Smooth muscle cell of bladder (primary cell): ENCODE results near the gene FGF11. TPM values are rescaled to one million over a fixed set of nuclear protein-coding genes. Genes with fewer than 3 reads are reported as not detected.

Experiments used
- total RNA-seq: library from RNA; depleted of rRNA; stranded (reverse); fragments of >200 nt; gene quantifications from 2 replicates; pipeline ENCODE4 v1.2.3, GENCODE V29; 2014

Gene FGF11
- total RNA-seq = 0.71 and 3.4 TPM in 2 replicates

GRCh38 chr17:7439462-7440112 lies at the start of gene FGF11:
Gene FGF11 (plus strand): TSS chr17:7439512. CDS start chr17:7439621, 109 bp downstream.

GRCh38 chr17:7394452-7395191 lies 44.7 kb upstream of the FGF11 start, which contains the start of gene PLSCR3:
Gene PLSCR3 (minus strand): TSS chr17:7394525. CDS start chr17:7394110, 415 bp downstream.

GRCh38 chr17:7403977-7404736 lies 35.2 kb upstream of the FGF11 start, which contains the start of gene TMEM256:
Gene TMEM256 (minus strand): TSS chr17:7404097. CDS start chr17:7404084, 13 bp downstream.

GRCh38 chr17:7407485-7408251 lies 31.6 kb upstream of the FGF11 start, which contains the start of gene NLGN2:
Gene NLGN2 (plus strand): TSS chr17:7407845. CDS start chr17:7408256, 411 bp downstream.

GRCh38 chr17:7419819-7420610 lies 19.3 kb upstream of the FGF11 start, which contains the start of gene SPEM1:
Gene SPEM1 (plus strand): TSS chr17:7420324. CDS start chr17:7420385, 61 bp downstream.

DNA sequence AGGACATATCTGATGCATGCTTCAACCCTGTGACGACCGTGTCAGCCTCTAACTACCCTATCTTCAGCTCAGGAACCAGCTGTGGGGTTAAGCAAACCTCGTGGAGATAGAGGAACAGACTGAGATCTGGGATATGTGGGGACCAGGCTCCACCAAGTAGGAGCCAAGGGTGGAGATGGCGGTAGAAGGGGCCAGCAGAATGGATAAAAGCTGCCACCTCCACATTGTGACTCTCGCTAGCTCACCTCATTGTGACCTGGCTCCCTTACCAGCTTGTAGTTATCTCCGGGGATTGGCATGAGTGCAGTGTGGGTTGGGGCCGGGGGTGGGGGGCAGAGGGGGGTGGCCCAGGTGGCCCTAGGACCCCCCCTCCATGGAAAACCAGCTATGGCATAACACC lies 14.0 kb upstream of the FGF11 start, which contains the start of gene SPEM2:
SPEM2 (plus strand) TSS at position 301 of the 400 bp plus-strand sequence; CDS start at position 374, 73 bp downstream.

GRCh38 chr17:7428557-7428956 lies 10.8 kb upstream of the FGF11 start, which contains the start of gene SPEM3:
Gene SPEM3 (plus strand): TSS chr17:7428857. CDS start chr17:7428903, 46 bp downstream.

GRCh38 chr17:7444682-7445618 lies 5.6 kb downstream of the FGF11 start, which contains the start of gene CHRNB1:
Gene CHRNB1 (plus strand): TSS chr17:7445061. CDS start chr17:7445128, 67 bp downstream.

GRCh38 chr17:7479213-7480088 lies 40.1 kb downstream of the FGF11 start, which contains the start of gene ZBTB4:
Gene ZBTB4 (minus strand): TSS chr17:7479631. CDS start chr17:7466801, 12,830 bp downstream.

DNA sequence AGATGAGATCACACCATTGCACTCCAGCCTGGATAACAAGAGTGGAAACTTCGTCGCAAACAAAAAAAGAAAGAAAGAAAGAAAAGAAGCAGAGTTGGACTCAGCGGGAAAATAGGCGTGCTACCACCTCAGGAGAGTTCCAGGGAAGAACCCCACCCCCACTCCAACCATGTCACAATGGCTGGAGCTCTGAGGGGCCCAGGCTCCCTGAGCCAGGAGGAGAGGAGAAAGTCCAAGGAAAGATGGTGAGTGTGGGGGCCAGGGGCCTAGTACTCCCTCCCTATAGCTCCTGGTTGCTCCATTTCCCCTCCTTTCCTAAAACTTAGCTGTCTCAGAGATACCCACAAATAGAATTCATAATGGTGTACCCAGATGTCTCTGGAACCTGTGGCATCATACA lies 42.0 kb downstream of the FGF11 start, which contains the start of gene SLC35G6:
SLC35G6 (plus strand) TSS at position 172 of the 400 bp plus-strand sequence; CDS start at position 243, 71 bp downstream.

DNA sequence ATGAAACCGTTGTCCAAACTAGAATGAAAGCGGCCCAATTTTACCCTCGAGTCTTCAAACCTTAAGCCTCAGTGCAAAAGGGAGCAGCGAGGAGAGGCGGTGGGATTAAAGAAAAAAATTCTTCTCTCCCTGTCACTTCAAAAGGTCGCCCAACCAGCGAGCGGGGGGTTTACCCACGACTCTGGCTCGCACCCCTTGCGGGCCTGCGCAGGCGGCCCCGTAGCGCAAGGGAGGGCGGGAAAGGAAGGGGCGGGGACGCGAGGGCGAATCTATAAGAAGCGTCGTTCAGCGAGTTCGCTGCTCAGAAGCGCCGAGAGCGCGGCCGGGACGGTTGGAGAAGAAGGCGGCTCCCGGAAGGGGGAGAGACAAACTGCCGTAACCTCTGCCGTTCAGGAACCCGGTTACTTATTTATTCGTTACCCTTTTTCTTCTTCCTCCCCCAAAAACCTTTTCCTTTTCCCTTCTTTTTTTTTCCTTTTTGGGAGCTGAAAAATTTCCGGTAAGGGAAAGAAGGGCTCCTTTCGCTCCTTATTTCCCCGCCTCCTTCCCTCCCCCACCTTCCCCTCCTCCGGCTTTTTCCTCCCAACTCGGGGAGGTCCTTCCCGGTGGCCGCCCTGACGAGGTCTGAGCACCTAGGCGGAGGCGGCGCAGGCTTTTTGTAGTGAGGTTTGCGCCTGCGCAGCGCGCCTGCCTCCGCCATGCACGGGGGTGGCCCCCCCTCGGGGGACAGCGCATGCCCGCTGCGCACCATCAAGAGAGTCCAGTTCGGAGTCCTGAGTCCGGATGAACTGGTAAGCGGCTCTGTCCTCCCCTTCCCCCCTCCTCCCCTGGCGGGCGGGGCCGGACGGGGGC lies 45.0 kb downstream of the FGF11 start, which contains the start of gene POLR2A:
POLR2A (plus strand) TSS at position 300 of the 852 bp plus-strand sequence.

Other genes with a start within 250 kb of the FGF11 start
- gene DLG4, start 219.7 kb upstream of the FGF11 start, total RNA-seq = 9.0 and 18.4 TPM in 2 replicates
- 227 and 290 TPM in 2 replicates for gene ACADVL, start 219.6 kb upstream of the FGF11 start, total RNA-seq
- 78.2 and 87.1 TPM in 2 replicates for gene DVL2, start 205.0 kb upstream of the FGF11 start, total RNA-seq
- gene PHF23, start 200.1 kb upstream of the FGF11 start, total RNA-seq = 38.3 and 47.5 TPM in 2 replicates
- 168 and 193 TPM in 2 replicates for gene GABARAP, start 197.1 kb upstream of the FGF11 start, total RNA-seq
- 15.2 and 17.6 TPM in 2 replicates for gene CTDNEP1, start 187.8 kb upstream of the FGF11 start, total RNA-seq
- gene ELP5, start 187.3 kb upstream of the FGF11 start, total RNA-seq = 26.5 and 27.7 TPM in 2 replicates
- gene CLDN7, start 177.0 kb upstream of the FGF11 start, total RNA-seq = 1.3 and 1.6 TPM in 2 replicates
- gene SLC2A4, start 157.8 kb upstream of the FGF11 start, total RNA-seq = 0.28 TPM in 2 replicates
- 0.09 TPM in 1 of 2 replicates, not detected in the other for gene YBX2, start 144.9 kb upstream of the FGF11 start, total RNA-seq
- gene EIF5A, start 131.9 kb upstream of the FGF11 start, total RNA-seq = 397 and 405 TPM in 2 replicates
- gene GPS2, start 124.2 kb upstream of the FGF11 start, total RNA-seq = 26.2 and 32.5 TPM in 2 replicates
- gene NEURL4, start 110.2 kb upstream of the FGF11 start, total RNA-seq = 14.4 and 23.1 TPM in 2 replicates
- 2.1 and 3.3 TPM in 2 replicates for gene ACAP1, start 103.0 kb upstream of the FGF11 start, total RNA-seq
- gene KCTD11, start 87.3 kb upstream of the FGF11 start, total RNA-seq = 6.8 and 16.4 TPM in 2 replicates
- gene TMEM95, start 84.4 kb upstream of the FGF11 start, total RNA-seq = not detected in 2 replicates
- gene TNK1, start 58.4 kb upstream of the FGF11 start, total RNA-seq = 0.37 and 0.57 TPM in 2 replicates
- 13.9 and 14.4 TPM in 2 replicates for gene PLSCR3, start 45.0 kb upstream of the FGF11 start, total RNA-seq
- gene TMEM256, start 35.4 kb upstream of the FGF11 start, total RNA-seq = 105 and 158 TPM in 2 replicates
- 4.1 and 6.3 TPM in 2 replicates for gene NLGN2, start 31.7 kb upstream of the FGF11 start, total RNA-seq
- not detected in 2 replicates for gene SPEM1, start 19.2 kb upstream of the FGF11 start, total RNA-seq
- gene SPEM2, start 13.9 kb upstream of the FGF11 start, total RNA-seq = not detected in 2 replicates
- not detected in 2 replicates for gene SPEM3, start 10.7 kb upstream of the FGF11 start, total RNA-seq
- gene TMEM102, start 4.1 kb upstream of the FGF11 start, total RNA-seq = 0.71 and 0.74 TPM in 2 replicates
- gene CHRNB1, start 5.5 kb downstream of the FGF11 start, total RNA-seq = 5.9 and 7.3 TPM in 2 replicates
- 14.8 and 19.0 TPM in 2 replicates for gene ZBTB4, start 40.1 kb downstream of the FGF11 start, total RNA-seq
- gene SLC35G6, start 41.9 kb downstream of the FGF11 start, total RNA-seq = not detected in 2 replicates
- 65.1 and 79.0 TPM in 2 replicates for gene POLR2A, start 44.9 kb downstream of the FGF11 start, total RNA-seq
- gene TNFSF12, start 109.5 kb downstream of the FGF11 start, total RNA-seq = 2.1 and 4.4 TPM in 2 replicates
- gene TNFSF13, start 119.2 kb downstream of the FGF11 start, total RNA-seq = 0.71 and 0.74 TPM in 2 replicates
- 61.0 and 67.3 TPM in 2 replicates for gene SENP3, start 122.4 kb downstream of the FGF11 start, total RNA-seq
- 11.2 and 16.3 TPM in 2 replicates for gene CD68, start 140.1 kb downstream of the FGF11 start, total RNA-seq
- 54.0 and 54.8 TPM in 2 replicates for gene MPDU1, start 144.3 kb downstream of the FGF11 start, total RNA-seq
- gene SOX15, start 150.6 kb downstream of the FGF11 start, total RNA-seq = 0.14 and 0.18 TPM in 2 replicates
- 41.4 and 45.7 TPM in 2 replicates for gene FXR2, start 175.4 kb downstream of the FGF11 start, total RNA-seq
- 52.7 and 54.0 TPM in 2 replicates for gene SAT2, start 188.3 kb downstream of the FGF11 start, total RNA-seq
- 0.57 and 148 TPM in 2 replicates for gene SHBG, start 190.6 kb downstream of the FGF11 start, total RNA-seq
- not detected in 2 replicates for gene ATP1B2, start 211.4 kb downstream of the FGF11 start, total RNA-seq
- 16.9 and 18.7 TPM in 2 replicates for gene TP53, start 248.0 kb downstream of the FGF11 start, total RNA-seq
- gene WRAP53, start 249.0 kb downstream of the FGF11 start, total RNA-seq = 3.1 and 3.4 TPM in 2 replicates